ENCODE measurements around the gene SIAH1. TPM values are rescaled to one million over a fixed set of nuclear protein-coding genes. Genes with fewer than 3 reads are reported as not detected.

Gene SIAH1
- total RNA-seq, 1 experiment from 2014 or later, result 22.7 TPM

GRCh38 chr16:48332978-48333377 is 52.2 kb downstream of the SIAH1 start:
- H3K9ac ChIP-seq (ENCODE audit: low read length), result no peak overlapping the region
- no peak for DNase-seq (ENCODE audit: low read depth, low spot score)
- no peaks in the 10 kb centered on the region for H3K9me2 ChIP-seq (ENCODE audit: insufficient read depth)
- H3K79me2 ChIP-seq (ENCODE audit: insufficient read depth, low read length), result no peaks in the 10 kb centered on the region
- no peak overlapping the region for H3K4me3 ChIP-seq (replicated peaks in 1 of 2; ENCODE audit: low read depth in 1 of 2, low read length in 2 of 2)
- no TSS peak for BruUV-seq (replicated peaks)
- ChIA-PET CTCF (no interaction called here), POLR2A (no interaction called here), RAD21 (ENCODE audit: low non-redundant PET in 1 of 2, low total read pairs in 2 of 2, uncharacterized antibody in 2 of 2, unreplicated experiment in 2 of 2) (no interaction called here)
- no peaks in the 10 kb centered on the region for H3K9me3 ChIP-seq (ENCODE audit: control insufficient read depth in 1 of 2, insufficient read depth in 1 of 2, low read depth in 1 of 2, low read length in 2 of 2)
- no peaks in the 10 kb centered on the region for H3K4me1 ChIP-seq (ENCODE audit: control insufficient read depth in 1 of 2, insufficient read depth in 2 of 2, low read length in 2 of 2)
- H2AFZ ChIP-seq (ENCODE audit: low read depth, low read length, poor library complexity, severe bottlenecking), result no peak overlapping the region
- H3K27ac ChIP-seq (ENCODE audit: low read depth, low read length), result no peak overlapping the region
- intact Hi-C loops (cut with micrococcal nuclease), result no loop called here
- peaks cover 0 to 7% of the 10 kb centered on the region in 2 experiments; a peak in 1 of 4 replicates for H3K36me3 ChIP-seq (ENCODE audit: control insufficient read depth in 1 of 2, insufficient read depth in 2 of 2, low read length in 2 of 2)
- no peak for TF ChIP-seq CBX3 (IDR thresholded peaks at IDR 0.05; ENCODE audit: low read depth)
- TF ChIP-seq FOSL1 (IDR thresholded peaks at IDR 0.05; ENCODE audit: low read depth), result no peak
- TF ChIP-seq TCF7L2 (IDR thresholded peaks at IDR 0.05; ENCODE audit: borderline replicate concordance, extremely low read depth, insufficient read depth, insufficient read length), result no peak
- no peak for TF ChIP-seq EZH2 (IDR thresholded peaks at IDR 0.05)
- TF ChIP-seq CEBPB (IDR thresholded peaks at IDR 0.05; ENCODE audit: low read depth), result no peak
- TF ChIP-seq EZH2phosphoT487 (IDR thresholded peaks at IDR 0.05; ENCODE audit: borderline replicate concordance), result no peak
- TF ChIP-seq POLR2A (IDR thresholded peaks at IDR 0.05; ENCODE audit: borderline replicate concordance, extremely low read depth, insufficient read depth, insufficient read length), result no peak
- no peak for TF ChIP-seq POLR2AphosphoS5 (IDR thresholded peaks at IDR 0.05; ENCODE audit: low read depth, low read length)
- no peak for TF ChIP-seq REST (IDR thresholded peaks at IDR 0.05; ENCODE audit: low read depth)
- no peak for TF ChIP-seq JUND (IDR thresholded peaks at IDR 0.05)
- no peak for TF ChIP-seq ZFX (IDR thresholded peaks at IDR 0.05)
- TF ChIP-seq MAX (IDR thresholded peaks at IDR 0.05), result no peak
- TF ChIP-seq SIN3A (IDR thresholded peaks at IDR 0.05; ENCODE audit: low read depth), result no peak
- TF ChIP-seq ATF3 (IDR thresholded peaks at IDR 0.05), result no peak
- no peak for TF ChIP-seq RAD21 (IDR thresholded peaks at IDR 0.05; ENCODE audit: low read depth)
- TF ChIP-seq ELF1 (IDR thresholded peaks at IDR 0.05; ENCODE audit: borderline replicate concordance, low read depth), result no peak
- no peak for TF ChIP-seq ZNF274 (IDR thresholded peaks at IDR 0.05; ENCODE audit: low read depth, low read length)
- TF ChIP-seq CTCF (IDR thresholded peaks at IDR 0.05 in 2 of 3, conservative IDR thresholded peaks at IDR 0.05 in 1 of 3; ENCODE audit: borderline replicate concordance in 1 of 3, insufficient read depth in 1 of 3, low read depth in 2 of 3, low read length in 2 of 3), result no peak
- no peak for TF ChIP-seq ZBTB33 (IDR thresholded peaks at IDR 0.05; ENCODE audit: extremely low read depth, insufficient replicate concordance, low read length)
- H3K4me2 ChIP-seq (ENCODE audit: low read length), result no peak overlapping the region
- no peak for ATAC-seq
- no peaks in the 10 kb centered on the region for H3K27me3 ChIP-seq (ENCODE audit: insufficient read depth, low read length)
- no peaks in the 10 kb centered on the region for H4K20me1 ChIP-seq (ENCODE audit: insufficient read depth)
